ENCODE measurements around the gene DMXL1.

GRCh38 chr5:119221330-119221729, 150.4 kb downstream of the DMXL1 start:
- TF ChIP-seq CTCF (IDR thresholded peaks at IDR 0.05; ENCODE audit: low read length) (no peak), EZH2 (IDR thresholded peaks at IDR 0.05; ENCODE audit: borderline replicate concordance, low read length) (no peak)
